ENCODE data around the gene PDE1C. TPM values are rescaled to one million over a fixed set of nuclear protein-coding genes. Genes with fewer than 3 reads are reported as not detected.
A peak's percentile ranks its signal among the peaks of the same experiment; 100 is the strongest.

The PDE1C gene
- total RNA-seq, 1 experiment from 2014 or later: not detected

GRCh38 chr7:31896925-31897324, 173.3 kb downstream of the PDE1C start:
- Histone ChIP-seq H3K9me3 (ENCODE audit: low read depth, low read length, poor library complexity, severe bottlenecking) (no peaks in the 10 kb centered on the region), H3K27ac (ENCODE audit: low read depth, low read length, poor library complexity, severe bottlenecking) (no peak overlapping the region), H3K36me3 (ENCODE audit: insufficient read depth, low read length, poor library complexity, severe bottlenecking) (no peaks in the 10 kb centered on the region), H3K27me3 (replicated peaks; ENCODE audit: insufficient read depth, low read depth, low read length, poor library complexity) (peaks cover 16% of the 10 kb centered on the region), H3K4me1 (ENCODE audit: insufficient read depth, low read length, poor library complexity, severe bottlenecking) (peaks cover 11% of the 10 kb centered on the region), H3K4me3 (ENCODE audit: low read depth, low read length, poor library complexity, severe bottlenecking) (no peak overlapping the region)
- intact Hi-C loops (cut with micrococcal nuclease; ENCODE audit: unreplicated experiment): no loop called here
- TF ChIP-seq EZH2 (IDR thresholded peaks at IDR 0.05; ENCODE audit: borderline replicate concordance, low read depth, low read length, poor library complexity, severe bottlenecking) (no peak), CTCF (conservative IDR thresholded peaks at IDR 0.05; ENCODE audit: low read depth, low read length) (no peak)
- ChIA-PET CTCF (no interaction called here), POLR2A (ENCODE audit: low non-redundant PET) (no interaction called here)
- no TSS peak for BruUV-seq (replicated peaks)
- DNase-seq (ENCODE audit: low spot score): peak; percentile 58

- intact Hi-C loops (cut with micrococcal nuclease; ENCODE audit: unreplicated experiment): no loop called here
- no peak overlapping the region for H3K4me3 ChIP-seq (ENCODE audit: low read depth, low read length, poor library complexity, severe bottlenecking)
- H3K27ac ChIP-seq (ENCODE audit: low read depth, low read length, poor library complexity, severe bottlenecking): no peak overlapping the region
- no peaks in the 10 kb centered on the region for H3K36me3 ChIP-seq (ENCODE audit: insufficient read depth, low read length, poor library complexity, severe bottlenecking)
- no peak for DNase-seq (ENCODE audit: low spot score)
- H3K27me3 ChIP-seq (replicated peaks; ENCODE audit: insufficient read depth, low read depth, low read length, poor library complexity): no peaks in the 10 kb centered on the region
- TF ChIP-seq CTCF (conservative IDR thresholded peaks at IDR 0.05; ENCODE audit: low read depth, low read length): no peak
- no TSS peak for BruUV-seq (replicated peaks)
- ChIA-PET CTCF (no interaction called here), POLR2A (ENCODE audit: low non-redundant PET) (no interaction called here)
- H3K9me3 ChIP-seq (ENCODE audit: low read depth, low read length, poor library complexity, severe bottlenecking): no peaks in the 10 kb centered on the region
- peaks cover 11% of the 10 kb centered on the region for H3K4me1 ChIP-seq (ENCODE audit: insufficient read depth, low read length, poor library complexity, severe bottlenecking)
Measured at GRCh38 chr7:31894308-31894707, 175.9 kb downstream of the PDE1C start.

- H3K27ac ChIP-seq (ENCODE audit: low read depth, low read length, poor library complexity, severe bottlenecking): no peak overlapping the region
- ChIA-PET POLR2A (ENCODE audit: low non-redundant PET) (no interaction called here), CTCF (no interaction called here)
- intact Hi-C loops (cut with micrococcal nuclease; ENCODE audit: unreplicated experiment): no loop called here
- no peaks in the 10 kb centered on the region for H3K27me3 ChIP-seq (replicated peaks; ENCODE audit: insufficient read depth, low read depth, low read length, poor library complexity)
- no TSS peak for BruUV-seq (replicated peaks)
- H3K4me3 ChIP-seq (ENCODE audit: low read depth, low read length, poor library complexity, severe bottlenecking): no peak overlapping the region
- no peaks in the 10 kb centered on the region for H3K9me3 ChIP-seq (ENCODE audit: low read depth, low read length, poor library complexity, severe bottlenecking)
- H3K4me1 ChIP-seq (ENCODE audit: insufficient read depth, low read length, poor library complexity, severe bottlenecking): peaks cover 11% of the 10 kb centered on the region
- H3K36me3 ChIP-seq (ENCODE audit: insufficient read depth, low read length, poor library complexity, severe bottlenecking): no peaks in the 10 kb centered on the region
- no peak for DNase-seq (ENCODE audit: low spot score)
- no peak for TF ChIP-seq EZH2 (IDR thresholded peaks at IDR 0.05; ENCODE audit: borderline replicate concordance, low read depth, low read length, poor library complexity, severe bottlenecking)
- no peak for TF ChIP-seq CTCF (conservative IDR thresholded peaks at IDR 0.05; ENCODE audit: low read depth, low read length)
Measured at GRCh38 chr7:31893365-31893764, 176.8 kb downstream of the PDE1C start.

All from A673 (cell line).